Ishikawa (cell line): ENCODE measurements around the gene METRNL.

Source experiments
- CEBPB ChIP-seq: IDR thresholded peaks from 2 replicates; pipeline ENCODE4 v1.6.1; 2012
- CREB1 ChIP-seq: IDR thresholded peaks from 2 replicates; pipeline ENCODE4 v1.6.1; 2012; ENCODE audit warnings: low read depth
- EGR1 ChIP-seq: IDR thresholded peaks from 2 replicates; pipeline ENCODE4 v1.6.1; 2012
- EP300 ChIP-seq: IDR thresholded peaks from 2 replicates; pipeline ENCODE4 v1.6.1; 2012; ENCODE audit warnings: borderline replicate concordance
- FOXM1 ChIP-seq: IDR thresholded peaks from 2 replicates; pipeline ENCODE4 v1.6.1; 2012; ENCODE audit warnings: low read depth, borderline replicate concordance
- MAX ChIP-seq: IDR thresholded peaks from 2 replicates; pipeline ENCODE4 v1.6.1; 2012
- NFIC ChIP-seq: IDR thresholded peaks from 2 replicates; pipeline ENCODE4 v1.6.1; 2012
- RAD21 ChIP-seq: IDR thresholded peaks from 2 replicates; pipeline ENCODE4 v1.6.1; 2012; ENCODE audit warnings: low read depth
- REST ChIP-seq: IDR thresholded peaks from 2 replicates; pipeline ENCODE4 v1.6.1; 2012; ENCODE audit warnings: low read depth, mild to moderate bottlenecking
- TAF1 ChIP-seq: IDR thresholded peaks from 2 replicates; pipeline ENCODE4 v1.6.1; 2012; ENCODE audit warnings: low read depth, mild to moderate bottlenecking
- USF1 ChIP-seq: IDR thresholded peaks from 2 replicates; pipeline ENCODE4 v1.6.1; 2012
- YY1 ChIP-seq: IDR thresholded peaks from 2 replicates; pipeline ENCODE4 v1.6.1; 2012; ENCODE audit warnings: low read depth

- TF ChIP-seq EP300 (no peak), MAX (no peak), CEBPB (no peak), FOXM1 (no peak), RAD21 (no peak), NFIC (no peak), CREB1 (no peak), USF1 (no peak), REST (no peak), YY1 (no peak), EGR1 (no peak), TAF1 (no peak)
Observed at GRCh38 chr17:83037084-83037873, 42.1 kb upstream of the METRNL start.
